CD4-positive, alpha-beta T cell treated with Interleukin-6 at 100 ng/mL for 8 hours (primary cell): ENCODE results near the gene TNFSF4.
"Not testable (repeated sequence)": the region's sequence is repeated elsewhere in the genome, so short reads cannot be mapped to it uniquely, and the experiment has no call there.

ENCODE experiments used
- DNase-seq: peaks from one replicate; pipeline ENCODE4 v3.0.0-alpha.2; 2020; ENCODE audit warnings: mixed read lengths, low spot score

Gene TNFSF4

GRCh38 chr1:173206816-173207568 is at the start of gene TNFSF4:
Gene TNFSF4, minus strand, starts transcription at chr1:173207331. Its CDS starts 155 bp downstream, at chr1:173207176.
- DNase-seq: peak; percentile 12

- no peak for DNase-seq
These were observed 48.2 kb upstream of the TNFSF4 start for GRCh38 chr1:173255214-173255813.

GRCh38 chr1:173253046-173253445 is 45.9 kb upstream of the TNFSF4 start:
- no peak for DNase-seq

GRCh38 chr1:173249349-173249748 is 42.2 kb upstream of the TNFSF4 start:
- DNase-seq: no peak

- no peak for DNase-seq
These were observed 41.3 kb upstream of the TNFSF4 start for GRCh38 chr1:173248247-173248940.

GRCh38 chr1:173245892-173246291 is 38.8 kb upstream of the TNFSF4 start:
- no peak for DNase-seq

- no peak for DNase-seq
These were observed 36.2 kb upstream of the TNFSF4 start for GRCh38 chr1:173243300-173243699.

GRCh38 chr1:173241528-173242347 is 34.6 kb upstream of the TNFSF4 start:
- no peak for DNase-seq

GRCh38 chr1:173240609-173241008 is 33.5 kb upstream of the TNFSF4 start:
- no peak for DNase-seq

GRCh38 chr1:173239058-173239457 is 31.9 kb upstream of the TNFSF4 start:
- no peak for DNase-seq

GRCh38 chr1:173234899-173235298 is 27.8 kb upstream of the TNFSF4 start:
- DNase-seq: no peak

GRCh38 chr1:173234434-173234833 is 27.3 kb upstream of the TNFSF4 start:
- not testable (repeated sequence) for DNase-seq

GRCh38 chr1:173229031-173229430 is 21.9 kb upstream of the TNFSF4 start:
- DNase-seq: not testable (repeated sequence)

- no peak for DNase-seq
These were observed 17.8 kb upstream of the TNFSF4 start for GRCh38 chr1:173224949-173225348.

- DNase-seq: no peak
These were observed 17.3 kb upstream of the TNFSF4 start for GRCh38 chr1:173224280-173224892.

GRCh38 chr1:173223031-173223380 is 15.9 kb upstream of the TNFSF4 start:
- no peak for DNase-seq

GRCh38 chr1:173222149-173223030 is 15.3 kb upstream of the TNFSF4 start:
- no peak for DNase-seq

GRCh38 chr1:173220157-173220556 is 13.0 kb upstream of the TNFSF4 start:
- DNase-seq: no peak

GRCh38 chr1:173213665-173214064 is 6.5 kb upstream of the TNFSF4 start:
- DNase-seq: no peak

- no peak for DNase-seq
These were observed 5.9 kb upstream of the TNFSF4 start for GRCh38 chr1:173212952-173213491.
